ENCODE measurements around the gene ZC3H7B.

The ZC3H7B gene

DNA sequence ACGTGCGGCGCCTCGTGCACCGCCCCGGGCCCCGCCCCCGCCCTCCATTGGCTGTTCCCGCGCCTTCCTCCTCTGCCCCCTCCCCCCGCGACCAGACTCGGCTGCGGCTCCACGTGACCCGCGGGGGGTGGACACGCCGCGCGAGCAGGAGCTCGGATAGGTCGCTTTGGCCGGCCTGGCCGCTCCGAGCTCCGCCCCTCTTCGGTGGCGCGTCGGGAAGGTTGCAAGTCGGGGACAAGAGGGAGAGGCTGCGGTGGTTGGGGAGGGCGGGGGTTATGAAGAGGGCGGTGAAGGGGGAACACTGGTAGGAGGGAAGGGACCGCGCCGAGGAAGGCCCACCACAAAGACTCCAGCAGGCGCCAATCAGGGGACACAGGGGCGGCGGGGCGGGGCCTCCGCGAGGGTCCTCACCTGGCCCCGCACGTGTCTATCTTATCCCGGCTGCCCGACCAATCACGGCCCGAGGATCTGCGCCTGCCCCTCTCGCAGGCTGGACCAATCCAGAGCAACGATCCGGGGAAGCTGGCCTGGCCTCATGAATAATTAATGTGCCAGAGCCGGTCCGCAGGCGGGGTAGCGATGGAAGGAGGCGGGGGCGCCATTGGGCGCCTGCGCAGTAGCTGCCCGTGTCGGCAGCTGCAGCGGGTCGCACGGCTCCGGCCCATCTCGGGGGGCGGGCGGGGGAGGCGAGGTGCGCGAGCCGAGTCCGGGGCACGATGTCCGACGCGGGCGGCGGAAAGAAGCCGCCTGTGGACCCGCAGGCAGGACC, 80.2 kb downstream of the ZC3H7B start, which contains the start of gene TEF:
TSS of gene TEF (plus strand) at position 614 of the 769 bp plus-strand sequence. CDS start at position 717, 103 bp downstream.
- TF ChIP-seq POLR2A (IDR thresholded peaks at IDR 0.05; ENCODE audit: low read depth, low read length) (no peak), POU2F2 (IDR thresholded peaks at IDR 0.05; ENCODE audit: low read depth, low read length) (peak; percentile 92), SPI1 (IDR thresholded peaks at IDR 0.05; ENCODE audit: low read depth, low read length) (no peak), PAX5 (IDR thresholded peaks at IDR 0.05; ENCODE audit: insufficient read depth, low read length, severe bottlenecking) (no peak), POLR2AphosphoS5 (IDR thresholded peaks at IDR 0.05; ENCODE audit: low read depth, low read length) (no peak)
- peak; percentile 99 for DNase-seq (ENCODE audit: insufficient read length, low spot score)
- peak; percentile 99 for FAIRE-seq

DNA sequence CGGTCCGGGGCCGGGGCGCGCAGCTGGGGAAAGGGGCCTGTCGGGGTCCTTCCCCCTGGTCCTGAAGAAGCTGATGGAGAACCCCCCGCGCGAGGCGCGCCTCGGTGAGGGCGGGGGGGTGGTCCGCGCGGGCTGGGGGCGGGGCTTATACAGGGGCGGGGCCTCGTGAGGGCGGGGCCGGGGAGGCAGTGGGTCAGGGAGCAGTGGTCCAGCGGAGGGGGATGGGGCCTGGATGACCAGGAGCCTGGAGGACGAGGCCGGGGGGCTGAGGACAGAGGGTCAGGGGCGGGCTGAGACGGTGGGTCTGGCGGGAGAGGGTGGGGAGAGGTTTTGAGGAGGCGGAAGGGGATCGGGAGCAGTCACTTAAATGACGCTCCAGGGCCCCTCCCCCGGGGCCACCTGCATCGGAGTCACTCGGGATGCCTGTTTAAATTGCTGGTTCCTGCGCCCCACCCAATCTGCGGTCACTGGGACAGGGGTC, 80.8 kb downstream of the ZC3H7B start:
- DNase-seq (ENCODE audit: insufficient read length, low spot score) (peak; percentile 80), FAIRE-seq (no peak)
- TF ChIP-seq TAF1 (IDR thresholded peaks at IDR 0.05; ENCODE audit: low read depth, low read length) (no peak), SPI1 (IDR thresholded peaks at IDR 0.05; ENCODE audit: low read depth, low read length) (no peak), POLR2AphosphoS5 (IDR thresholded peaks at IDR 0.05; ENCODE audit: low read depth, low read length) (no peak), PAX5 (IDR thresholded peaks at IDR 0.05; ENCODE audit: insufficient read depth, low read length, severe bottlenecking) (no peak), POLR2A (IDR thresholded peaks at IDR 0.05; ENCODE audit: low read depth, low read length) (no peak), POU2F2 (IDR thresholded peaks at IDR 0.05; ENCODE audit: low read depth, low read length) (no peak)

DNA sequence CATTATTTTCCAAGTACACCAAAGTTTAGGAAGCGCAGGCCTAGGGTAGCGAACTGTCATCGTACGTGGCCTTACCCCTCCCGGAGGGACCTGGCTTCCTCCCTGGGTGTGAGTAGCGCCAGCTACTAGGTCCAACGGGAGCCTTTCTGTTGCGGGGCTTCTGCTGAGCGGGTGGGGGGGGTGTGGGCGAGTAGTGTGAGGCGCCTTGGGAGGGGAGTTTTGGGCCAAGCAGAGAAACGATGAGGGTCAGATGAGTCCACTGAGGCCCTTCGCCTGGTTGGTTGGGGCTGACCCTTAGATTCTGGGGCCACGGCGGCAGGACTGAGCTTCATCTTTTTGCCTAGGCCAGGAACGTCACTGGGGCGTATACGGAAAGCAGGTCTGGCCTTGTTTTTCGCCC, 81.3 kb downstream of the ZC3H7B start:
- no peak for DNase-seq (ENCODE audit: insufficient read length, low spot score)
- FAIRE-seq: no peak
- TF ChIP-seq SPI1 (IDR thresholded peaks at IDR 0.05; ENCODE audit: low read depth, low read length) (no peak), POLR2AphosphoS5 (IDR thresholded peaks at IDR 0.05; ENCODE audit: low read depth, low read length) (no peak), TAF1 (IDR thresholded peaks at IDR 0.05; ENCODE audit: low read depth, low read length) (no peak)

DNA sequence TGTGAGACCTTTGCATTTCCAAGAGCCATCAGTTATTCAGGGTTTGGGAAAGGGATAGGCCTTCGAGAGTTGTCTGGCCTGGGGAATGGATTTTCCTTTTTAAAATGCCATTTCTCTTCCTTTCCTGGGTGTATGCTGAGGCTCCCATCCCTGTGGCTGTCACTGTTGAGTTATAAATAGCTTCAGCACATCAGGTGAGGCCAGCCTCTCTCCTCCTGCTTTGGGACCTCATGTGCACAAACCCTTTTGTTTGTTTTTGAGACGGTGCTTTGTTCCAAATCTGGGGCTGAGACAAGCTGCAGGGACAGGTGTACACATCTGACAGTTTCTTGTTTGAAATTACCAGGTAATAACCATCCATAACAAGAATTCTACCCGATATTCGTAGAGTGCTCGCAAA, 81.8 kb downstream of the ZC3H7B start:
- DNase-seq (ENCODE audit: insufficient read length, low spot score): no peak
- TF ChIP-seq SPI1 (IDR thresholded peaks at IDR 0.05; ENCODE audit: low read depth, low read length) (no peak), TAF1 (IDR thresholded peaks at IDR 0.05; ENCODE audit: low read depth, low read length) (no peak), PAX5 (IDR thresholded peaks at IDR 0.05; ENCODE audit: insufficient read depth, low read length, severe bottlenecking) (no peak), POLR2AphosphoS5 (IDR thresholded peaks at IDR 0.05; ENCODE audit: low read depth, low read length) (no peak), POU2F2 (IDR thresholded peaks at IDR 0.05; ENCODE audit: low read depth, low read length) (no peak), POLR2A (IDR thresholded peaks at IDR 0.05; ENCODE audit: low read depth, low read length) (no peak)
- FAIRE-seq: no peak

DNA sequence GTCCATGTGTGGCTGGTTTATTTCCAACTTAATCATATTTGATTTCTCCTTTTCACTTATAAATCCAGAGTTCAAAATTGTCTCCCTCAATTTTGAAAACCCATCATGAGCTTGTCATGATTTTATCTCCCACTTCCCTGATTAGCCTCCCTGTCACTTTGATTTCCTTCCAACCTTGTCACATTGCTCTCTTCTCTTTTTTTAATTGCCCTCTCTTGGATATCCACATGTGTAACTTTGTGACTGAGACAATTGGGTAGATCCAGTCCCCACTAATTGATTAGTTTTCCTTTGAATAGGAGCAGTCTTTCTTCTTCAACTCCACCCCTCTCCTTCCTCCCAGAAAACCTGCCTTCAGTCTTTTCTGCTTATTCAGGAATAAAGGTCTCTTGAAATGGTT, 82.8 kb downstream of the ZC3H7B start:
- DNase-seq (ENCODE audit: insufficient read length, low spot score) (no peak), FAIRE-seq (no peak)
- TF ChIP-seq SPI1 (IDR thresholded peaks at IDR 0.05; ENCODE audit: low read depth, low read length) (no peak), POLR2AphosphoS5 (IDR thresholded peaks at IDR 0.05; ENCODE audit: low read depth, low read length) (no peak), POLR2A (IDR thresholded peaks at IDR 0.05; ENCODE audit: low read depth, low read length) (no peak), PAX5 (IDR thresholded peaks at IDR 0.05; ENCODE audit: insufficient read depth, low read length, severe bottlenecking) (no peak), POU2F2 (IDR thresholded peaks at IDR 0.05; ENCODE audit: low read depth, low read length) (no peak), TAF1 (IDR thresholded peaks at IDR 0.05; ENCODE audit: low read depth, low read length) (no peak)

DNA sequence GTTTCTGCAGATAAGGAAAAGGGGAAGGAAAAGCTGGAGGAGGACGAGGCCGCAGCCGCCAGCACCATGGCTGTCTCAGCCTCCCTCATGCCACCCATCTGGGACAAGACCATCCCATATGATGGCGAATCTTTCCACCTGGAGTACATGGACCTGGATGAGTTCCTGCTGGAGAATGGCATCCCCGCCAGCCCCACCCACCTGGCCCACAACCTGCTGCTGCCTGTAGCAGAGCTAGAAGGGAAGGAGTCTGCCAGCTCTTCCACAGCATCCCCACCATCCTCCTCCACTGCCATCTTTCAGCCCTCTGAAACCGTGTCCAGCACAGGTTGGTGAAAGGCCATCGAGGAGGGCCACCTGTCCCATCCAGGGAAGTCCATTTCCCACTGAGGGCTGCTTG, 86.0 kb downstream of the ZC3H7B start:
- DNase-seq (ENCODE audit: insufficient read length, low spot score) (no peak), FAIRE-seq (no peak)
- no peak for TF ChIP-seq SPI1 (IDR thresholded peaks at IDR 0.05; ENCODE audit: low read depth, low read length)
- TF ChIP-seq TAF1 (IDR thresholded peaks at IDR 0.05; ENCODE audit: low read depth, low read length): no peak
- no peak for TF ChIP-seq PAX5 (IDR thresholded peaks at IDR 0.05; ENCODE audit: insufficient read depth, low read length, severe bottlenecking)
- no peak for TF ChIP-seq POLR2AphosphoS5 (IDR thresholded peaks at IDR 0.05; ENCODE audit: low read depth, low read length)

DNA sequence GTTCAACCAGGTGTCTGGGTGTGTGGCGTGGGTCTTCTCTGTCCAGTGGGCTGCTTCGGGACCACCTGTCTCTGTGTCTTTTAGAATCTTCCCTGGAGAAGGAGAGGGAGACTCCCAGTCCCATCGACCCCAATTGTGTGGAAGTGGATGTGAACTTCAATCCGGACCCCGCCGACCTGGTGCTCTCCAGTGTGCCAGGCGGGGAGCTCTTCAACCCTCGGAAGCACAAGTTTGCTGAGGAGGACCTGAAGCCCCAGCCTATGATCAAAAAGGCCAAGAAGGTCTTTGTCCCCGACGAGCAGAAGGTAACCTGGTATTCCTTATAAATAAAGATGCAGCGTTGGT, 92.7 kb downstream of the ZC3H7B start:
- DNase-seq (ENCODE audit: insufficient read length, low spot score) (no peak), FAIRE-seq (no peak)

DNA sequence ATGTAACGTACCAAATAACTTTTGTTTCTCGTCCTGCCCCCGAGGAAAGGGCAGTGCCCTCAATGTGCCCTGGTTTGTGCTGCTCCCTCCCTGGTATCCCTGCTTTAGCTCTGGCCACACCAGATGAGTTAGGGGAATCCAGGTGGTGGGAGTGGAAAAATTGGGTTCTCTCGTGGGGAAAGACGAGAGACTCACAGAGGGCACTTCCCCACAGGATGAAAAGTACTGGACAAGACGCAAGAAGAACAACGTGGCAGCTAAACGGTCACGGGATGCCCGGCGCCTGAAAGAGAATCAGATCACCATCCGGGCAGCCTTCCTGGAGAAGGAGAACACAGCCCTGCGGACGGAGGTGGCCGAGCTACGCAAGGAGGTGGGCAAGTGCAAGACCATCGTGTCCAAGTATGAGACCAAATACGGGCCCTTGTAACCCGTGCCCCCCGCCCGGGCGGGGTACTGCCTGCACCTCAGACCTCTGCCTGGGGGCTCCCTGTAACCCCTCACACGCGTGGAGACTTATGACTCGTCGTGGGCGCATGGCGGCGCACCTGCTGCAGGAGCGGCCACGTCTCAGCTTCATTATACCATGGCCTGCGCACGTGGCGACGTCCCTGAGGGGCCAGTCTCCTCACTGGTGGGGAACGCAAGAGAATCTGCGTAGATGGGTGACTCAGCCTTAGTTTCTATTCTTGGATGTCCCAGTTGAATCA, 94.4 kb downstream of the ZC3H7B start:
- no peak for DNase-seq (ENCODE audit: insufficient read length, low spot score)
- no peak for FAIRE-seq
- TF ChIP-seq POU2F2 (IDR thresholded peaks at IDR 0.05; ENCODE audit: low read depth, low read length) (no peak), TAF1 (IDR thresholded peaks at IDR 0.05; ENCODE audit: low read depth, low read length) (no peak), POLR2AphosphoS5 (IDR thresholded peaks at IDR 0.05; ENCODE audit: low read depth, low read length) (no peak), PAX5 (IDR thresholded peaks at IDR 0.05; ENCODE audit: insufficient read depth, low read length, severe bottlenecking) (no peak), SPI1 (IDR thresholded peaks at IDR 0.05; ENCODE audit: low read depth, low read length) (no peak), POLR2A (IDR thresholded peaks at IDR 0.05; ENCODE audit: low read depth, low read length) (no peak)

More for the DNA sequence above, 92.7 kb downstream of the ZC3H7B start:
- TF ChIP-seq POLR2AphosphoS5 (IDR thresholded peaks at IDR 0.05; ENCODE audit: low read depth, low read length) (no peak), POLR2A (IDR thresholded peaks at IDR 0.05; ENCODE audit: low read depth, low read length) (no peak), PAX5 (IDR thresholded peaks at IDR 0.05; ENCODE audit: insufficient read depth, low read length, severe bottlenecking) (no peak), SPI1 (IDR thresholded peaks at IDR 0.05; ENCODE audit: low read depth, low read length) (no peak), TAF1 (IDR thresholded peaks at IDR 0.05; ENCODE audit: low read depth, low read length) (no peak), POU2F2 (IDR thresholded peaks at IDR 0.05; ENCODE audit: low read depth, low read length) (no peak)

DNA sequence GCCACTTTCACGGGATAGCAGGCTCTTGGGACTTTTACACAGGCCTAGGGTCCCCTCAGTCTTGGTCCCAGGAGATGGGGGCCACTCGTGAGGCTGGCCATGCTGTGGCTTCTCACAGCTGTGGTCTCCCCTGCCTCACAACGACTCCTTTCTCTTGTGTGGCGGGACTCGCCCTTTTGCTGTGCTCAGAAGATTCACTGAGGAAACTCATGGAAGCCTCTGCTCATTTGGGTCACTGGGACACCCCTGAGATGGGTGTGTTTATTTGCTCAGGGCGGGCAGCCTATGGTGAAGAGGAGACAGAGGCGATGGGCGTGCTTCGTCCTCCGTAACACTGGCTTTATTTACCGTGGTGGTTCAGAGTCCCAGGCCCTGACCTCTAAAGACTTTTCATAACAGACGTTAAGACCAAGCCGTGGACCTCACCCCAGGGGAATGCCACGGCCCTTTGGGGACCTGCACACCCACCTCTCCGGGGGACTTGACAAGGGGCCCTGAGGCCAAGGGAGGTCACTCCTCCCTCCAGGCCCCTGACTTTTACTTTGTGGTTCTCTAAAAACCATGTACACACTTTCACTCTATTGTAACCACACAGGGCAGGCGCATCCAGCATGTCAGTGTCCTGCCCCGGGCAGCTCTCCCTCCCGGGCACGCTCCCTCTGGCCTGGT, 96.0 kb downstream of the ZC3H7B start:
- DNase-seq (ENCODE audit: insufficient read length, low spot score) (no peak), FAIRE-seq (no peak)
- no peak for TF ChIP-seq PAX5 (IDR thresholded peaks at IDR 0.05; ENCODE audit: insufficient read depth, low read length, severe bottlenecking)
- no peak for TF ChIP-seq SPI1 (IDR thresholded peaks at IDR 0.05; ENCODE audit: low read depth, low read length)
- no peak for TF ChIP-seq POLR2A (IDR thresholded peaks at IDR 0.05; ENCODE audit: low read depth, low read length)
- TF ChIP-seq TAF1 (IDR thresholded peaks at IDR 0.05; ENCODE audit: low read depth, low read length): no peak
- no peak for TF ChIP-seq POU2F2 (IDR thresholded peaks at IDR 0.05; ENCODE audit: low read depth, low read length)
- TF ChIP-seq POLR2AphosphoS5 (IDR thresholded peaks at IDR 0.05; ENCODE audit: low read depth, low read length): no peak
